ENCODE data around the gene CALML3. TPM values are rescaled to one million over a fixed set of nuclear protein-coding genes. Genes with fewer than 3 reads are reported as not detected.

CALML3 gene
- total RNA-seq, 1 donor from 2014 or later = not detected

DNA sequence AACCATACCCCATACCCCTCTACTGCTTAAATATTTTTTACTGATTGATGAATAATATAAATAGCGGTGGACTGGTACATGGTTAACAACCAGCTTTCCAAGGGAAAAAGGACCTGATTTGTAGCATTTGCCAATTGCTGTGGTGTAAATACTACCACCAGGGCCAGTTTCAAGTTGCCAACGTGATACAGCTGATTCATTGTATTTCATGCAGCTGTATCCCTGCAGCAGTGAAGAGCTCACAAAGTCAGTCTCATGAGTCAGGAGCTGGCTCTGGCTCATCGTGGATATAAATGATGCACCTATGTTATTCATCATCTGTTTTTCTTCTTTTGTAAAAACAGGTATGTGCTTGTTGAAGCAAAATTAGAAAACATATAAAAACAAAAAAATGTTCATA lies 40.6 kb upstream of the CALML3 start:
- Mint-ChIP-seq H3K36me3 (no peaks in the 10 kb centered on the region), H3K27me3 (no peaks in the 10 kb centered on the region), H3K9me3 (no peaks in the 10 kb centered on the region), H3K4me3 (no peak overlapping the region), H3K27ac (no peak overlapping the region), H3K4me1 (ENCODE audit: unreplicated experiment) (peaks cover 9% of the 10 kb centered on the region)
- DNase-seq (ENCODE audit: extremely low spot score, unreplicated experiment) = no peak
- TF ChIP-seq CTCF (conservative IDR thresholded peaks at IDR 0.05) = no peak

GRCh38 chr10:5485290-5485689 lies 39.5 kb upstream of the CALML3 start:
- Mint-ChIP-seq H3K27me3 (no peaks in the 10 kb centered on the region), H3K36me3 (no peaks in the 10 kb centered on the region), H3K4me1 (ENCODE audit: unreplicated experiment) (peaks cover 9% of the 10 kb centered on the region), H3K9me3 (no peaks in the 10 kb centered on the region), H3K27ac (no peak overlapping the region), H3K4me3 (no peak overlapping the region)
- DNase-seq (ENCODE audit: extremely low spot score, unreplicated experiment) = no peak
- no peak for TF ChIP-seq CTCF (conservative IDR thresholded peaks at IDR 0.05)

DNA sequence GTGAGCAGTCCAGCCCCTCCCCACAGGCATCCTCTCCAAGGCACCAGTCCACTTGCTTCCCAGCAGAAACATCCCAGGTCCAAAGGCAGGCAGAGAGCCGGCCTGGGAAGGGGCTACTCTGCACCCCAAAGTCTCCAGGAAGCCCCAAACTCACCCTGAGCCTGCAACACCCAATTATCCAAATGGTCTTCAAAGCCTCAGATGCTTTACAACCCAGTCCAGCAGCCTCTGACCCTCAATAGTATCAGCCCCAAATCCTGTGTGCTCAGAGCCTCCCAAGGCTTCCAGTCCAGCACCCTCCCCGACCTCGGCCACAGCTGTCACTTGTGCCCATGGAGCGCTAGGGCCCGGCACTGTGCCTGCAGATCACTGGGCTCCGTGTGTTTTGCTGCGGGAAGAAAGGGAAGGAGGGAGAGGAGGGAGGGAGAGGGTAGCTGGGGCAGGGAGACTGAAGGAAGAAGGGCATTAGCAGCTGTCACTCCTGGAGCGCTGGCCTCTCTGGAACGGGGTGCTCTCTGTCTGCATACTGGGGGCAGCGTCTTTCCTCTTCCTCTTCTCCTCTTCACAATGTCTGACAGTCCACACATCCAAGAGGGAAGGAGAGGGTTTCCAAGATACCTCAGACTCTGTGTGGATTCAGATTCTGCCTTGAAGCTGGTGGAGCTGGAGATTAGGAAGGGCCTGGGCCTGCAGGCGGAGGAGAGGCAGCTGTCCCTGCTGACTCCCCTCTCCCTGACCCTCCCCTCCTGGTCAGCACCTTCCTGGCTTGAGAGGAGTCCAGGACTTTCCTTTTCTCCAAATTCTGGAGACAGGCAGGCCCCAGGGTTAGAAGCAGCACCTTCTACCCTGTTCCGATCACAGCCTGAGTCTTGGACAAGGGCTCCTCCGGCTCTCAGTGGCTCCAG lies 38.6 kb upstream of the CALML3 start:
- DNase-seq (ENCODE audit: extremely low spot score, unreplicated experiment) = no peak
- Mint-ChIP-seq H3K27ac (no peak overlapping the region), H3K4me3 (no peak overlapping the region), H3K36me3 (no peaks in the 10 kb centered on the region), H3K9me3 (no peaks in the 10 kb centered on the region), H3K27me3 (no peaks in the 10 kb centered on the region), H3K4me1 (ENCODE audit: unreplicated experiment) (peaks cover 6% of the 10 kb centered on the region)
- no peak for TF ChIP-seq CTCF (conservative IDR thresholded peaks at IDR 0.05)

DNA sequence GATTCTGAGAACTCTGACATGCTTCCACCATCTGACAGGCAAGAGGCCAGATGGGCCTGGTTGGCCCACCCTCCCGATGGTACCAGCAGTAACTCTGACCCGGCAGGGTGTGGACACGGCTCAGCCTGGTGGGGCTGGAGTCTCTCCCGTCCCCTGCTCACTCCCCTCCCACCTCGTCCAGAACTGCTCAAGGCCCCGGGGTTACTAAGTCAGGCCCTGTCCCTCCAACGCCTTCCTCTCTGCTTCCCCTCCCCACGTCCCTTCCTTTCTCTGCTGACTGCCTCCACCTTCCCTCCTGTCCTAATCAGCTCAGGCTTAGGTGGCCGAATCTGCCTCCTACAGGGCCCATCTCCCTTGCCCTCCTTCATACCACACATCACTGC lies 37.9 kb upstream of the CALML3 start:
- Mint-ChIP-seq H3K27me3 (no peaks in the 10 kb centered on the region), H3K27ac (no peak overlapping the region), H3K4me3 (no peak overlapping the region), H3K36me3 (no peaks in the 10 kb centered on the region), H3K4me1 (ENCODE audit: unreplicated experiment) (peaks cover 4% of the 10 kb centered on the region), H3K9me3 (no peaks in the 10 kb centered on the region)
- no peak for DNase-seq (ENCODE audit: extremely low spot score, unreplicated experiment)
- TF ChIP-seq CTCF (conservative IDR thresholded peaks at IDR 0.05) = no peak

- H3K4me1 Mint-ChIP-seq (ENCODE audit: unreplicated experiment) = peaks cover 6% of the 10 kb centered on the region
- no peak overlapping the region for H3K27ac Mint-ChIP-seq
- no peak for TF ChIP-seq CTCF (conservative IDR thresholded peaks at IDR 0.05)
- no peaks in the 10 kb centered on the region for H3K27me3 Mint-ChIP-seq
- DNase-seq (ENCODE audit: extremely low spot score, unreplicated experiment) = no peak
- H3K36me3 Mint-ChIP-seq = no peaks in the 10 kb centered on the region
- H3K4me3 Mint-ChIP-seq = no peak overlapping the region
- H3K9me3 Mint-ChIP-seq = no peaks in the 10 kb centered on the region
Measured at GRCh38 chr10:5488272-5489161, 36.2 kb upstream of the CALML3 start.
